Measurements from ENCODE around the gene CENPP. TPM values are rescaled to one million over a fixed set of nuclear protein-coding genes. Genes with fewer than 3 reads are reported as not detected.

Gene CENPP
- total RNA-seq, 1 donor from 2014 or later, result 4.4 TPM

GRCh38 chr9:92639791-92640271 is 314.1 kb downstream of the CENPP start:
- TF ChIP-seq CTCF (conservative IDR thresholded peaks at IDR 0.05; ENCODE audit: low read depth, low read length), result no peak
- H3K4me3 ChIP-seq (ENCODE audit: low read depth, low read length), result no peak overlapping the region
- no peak for DNase-seq (ENCODE audit: low read depth)

GRCh38 chr9:92640398-92641091 is 314.8 kb downstream of the CENPP start:
- no peak for TF ChIP-seq CTCF (conservative IDR thresholded peaks at IDR 0.05; ENCODE audit: low read depth, low read length)
- H3K4me3 ChIP-seq (ENCODE audit: low read depth, low read length), result no peak overlapping the region
- no peak for DNase-seq (ENCODE audit: low read depth)

GRCh38 chr9:92641092-92641809 is 315.5 kb downstream of the CENPP start:
- H3K4me3 ChIP-seq (ENCODE audit: low read depth, low read length), result no peak overlapping the region
- DNase-seq (ENCODE audit: low read depth), result no peak
- TF ChIP-seq CTCF (conservative IDR thresholded peaks at IDR 0.05; ENCODE audit: low read depth, low read length), result no peak

DNA sequence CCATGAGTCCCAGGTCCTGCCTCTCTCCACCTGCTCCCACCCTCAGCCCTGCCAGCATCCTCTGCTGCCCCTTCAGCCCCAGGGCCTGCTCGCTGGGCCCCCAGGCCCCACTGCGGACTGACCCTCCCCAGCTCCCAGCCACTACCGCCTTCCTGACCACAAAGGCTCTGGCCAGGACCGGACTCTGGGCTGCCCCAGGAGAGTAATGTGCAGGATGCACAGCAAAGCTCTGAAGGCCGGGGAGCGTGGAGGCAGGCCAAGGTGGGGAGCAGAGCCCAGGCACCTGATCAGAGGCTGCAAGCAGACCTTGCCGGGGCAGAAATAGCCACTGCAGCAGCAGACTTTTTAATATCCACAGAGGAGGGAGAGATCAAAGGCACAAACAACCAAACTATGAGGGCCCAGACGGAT is 316.3 kb downstream of the CENPP start:
- H3K4me3 ChIP-seq (ENCODE audit: low read depth, low read length), result no peak overlapping the region
- DNase-seq (ENCODE audit: low read depth), result no peak
- TF ChIP-seq CTCF (conservative IDR thresholded peaks at IDR 0.05; ENCODE audit: low read depth, low read length), result no peak

- no peak for TF ChIP-seq CTCF (conservative IDR thresholded peaks at IDR 0.05; ENCODE audit: low read depth, low read length)
- no peak for DNase-seq (ENCODE audit: low read depth)
- H3K4me3 ChIP-seq (ENCODE audit: low read depth, low read length), result no peak overlapping the region
These were observed 316.8 kb downstream of the CENPP start for GRCh38 chr9:92642564-92642963.

DNA sequence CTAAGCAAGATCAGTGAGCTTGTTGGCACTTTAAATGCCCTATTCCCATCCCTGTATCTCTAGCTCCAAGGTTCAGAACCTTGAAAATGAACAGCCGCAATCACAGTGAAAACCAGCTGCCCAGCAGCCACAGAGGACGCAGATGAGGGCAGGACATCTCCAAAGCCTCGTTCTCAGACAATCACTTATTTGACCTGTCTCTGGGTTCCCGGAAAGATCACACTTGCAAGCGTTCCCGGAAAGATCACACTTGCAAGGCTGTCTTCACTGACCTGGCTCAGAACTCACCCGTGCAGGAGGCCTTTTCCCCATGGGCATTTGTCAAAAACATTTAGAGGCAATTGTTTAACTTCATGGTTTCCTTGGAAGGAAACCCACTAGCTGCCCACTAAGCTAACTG is 318.5 kb downstream of the CENPP start:
- no peak overlapping the region for H3K4me3 ChIP-seq (ENCODE audit: low read depth, low read length)
- no peak for TF ChIP-seq CTCF (conservative IDR thresholded peaks at IDR 0.05; ENCODE audit: low read depth, low read length)
- DNase-seq (ENCODE audit: low read depth), result no peak

Data from epithelial cell of proximal tubule (primary cell).